Superior temporal gyrus (tissue), 1 donor: ENCODE results near the gene CACNA1A.
"Not testable (repeated sequence)": the region's sequence is repeated elsewhere in the genome, so short reads cannot be mapped to it uniquely, and the experiment has no call there.

Source experiments
- DNase-seq: peaks from one replicate; pipeline ENCODE4 v3.0.0-alpha.2; 2016; ENCODE audit errors: extremely low spot score

CACNA1A gene

GRCh38 chr19:13366529-13367143 is 139.6 kb downstream of the CACNA1A start:
- peak; percentile 51 for DNase-seq

- no peak for DNase-seq
Measured at GRCh38 chr19:13363954-13364353, 142.3 kb downstream of the CACNA1A start.

GRCh38 chr19:13363245-13363644 is 143.0 kb downstream of the CACNA1A start:
- DNase-seq: no peak

GRCh38 chr19:13362668-13363067 is 143.6 kb downstream of the CACNA1A start:
- DNase-seq: no peak

GRCh38 chr19:13361726-13362125 is 144.6 kb downstream of the CACNA1A start:
- not testable (repeated sequence) for DNase-seq

GRCh38 chr19:13356686-13357280 is 149.5 kb downstream of the CACNA1A start:
- no peak for DNase-seq

- no peak for DNase-seq
Measured at GRCh38 chr19:13356185-13356584, 150.1 kb downstream of the CACNA1A start.

GRCh38 chr19:13355356-13355755 is 150.9 kb downstream of the CACNA1A start:
- no peak for DNase-seq

GRCh38 chr19:13353625-13354024 is 152.7 kb downstream of the CACNA1A start:
- DNase-seq: no peak

GRCh38 chr19:13350759-13351158 is 155.5 kb downstream of the CACNA1A start:
- DNase-seq: no peak

GRCh38 chr19:13350072-13350471 is 156.2 kb downstream of the CACNA1A start:
- DNase-seq: no peak

GRCh38 chr19:13347367-13347766 is 158.9 kb downstream of the CACNA1A start:
- DNase-seq: no peak

GRCh38 chr19:13343514-13343913 is 162.8 kb downstream of the CACNA1A start:
- DNase-seq: no peak

GRCh38 chr19:13342672-13343071 is 163.6 kb downstream of the CACNA1A start:
- no peak for DNase-seq

GRCh38 chr19:13339869-13340268 is 166.4 kb downstream of the CACNA1A start:
- DNase-seq: peak; percentile 37

- DNase-seq: no peak
Measured at GRCh38 chr19:13337181-13337580, 169.1 kb downstream of the CACNA1A start.

- no peak for DNase-seq
Measured at GRCh38 chr19:13334801-13335481, 171.3 kb downstream of the CACNA1A start.

- DNase-seq: no peak
Measured at GRCh38 chr19:13330285-13330684, 176.0 kb downstream of the CACNA1A start.

- DNase-seq: no peak
Measured at GRCh38 chr19:13329766-13330165, 176.5 kb downstream of the CACNA1A start.

GRCh38 chr19:13328241-13328640 is 178.0 kb downstream of the CACNA1A start:
- no peak for DNase-seq

- DNase-seq: no peak
Measured at GRCh38 chr19:13319526-13319925, 186.8 kb downstream of the CACNA1A start.

GRCh38 chr19:13318190-13318589 is 188.1 kb downstream of the CACNA1A start:
- DNase-seq: no peak

GRCh38 chr19:13315495-13315894 is 190.8 kb downstream of the CACNA1A start:
- no peak for DNase-seq
